Measurements from ENCODE around the gene TINAGL1.
"Not testable (repeated sequence)": the region's sequence is repeated elsewhere in the genome, so short reads cannot be mapped to it uniquely, and the experiment has no call there.

TINAGL1 gene

GRCh38 chr1:31584869-31585735, 8.8 kb downstream of the TINAGL1 start:
- no peak for FAIRE-seq

GRCh38 chr1:31585736-31586365, 9.5 kb downstream of the TINAGL1 start:
- no peak for FAIRE-seq

GRCh38 chr1:31586376-31587327, 10.3 kb downstream of the TINAGL1 start:
- FAIRE-seq: no peak

- not testable (repeated sequence) for FAIRE-seq
These were observed 11.0 kb downstream of the TINAGL1 start for GRCh38 chr1:31587328-31587699.

- no peak for FAIRE-seq
These were observed 11.6 kb downstream of the TINAGL1 start for GRCh38 chr1:31587720-31588423.

GRCh38 chr1:31588751-31589515, 12.6 kb downstream of the TINAGL1 start:
- no peak for FAIRE-seq

- FAIRE-seq: no peak
These were observed 15.2 kb downstream of the TINAGL1 start for GRCh38 chr1:31591425-31592093.

GRCh38 chr1:31592132-31592531, 15.8 kb downstream of the TINAGL1 start:
- FAIRE-seq: no peak

- no peak for FAIRE-seq
These were observed 16.9 kb downstream of the TINAGL1 start for GRCh38 chr1:31593136-31593665.

GRCh38 chr1:31593770-31594632, 17.7 kb downstream of the TINAGL1 start:
- no peak for FAIRE-seq

- FAIRE-seq: no peak
These were observed 19.8 kb downstream of the TINAGL1 start for GRCh38 chr1:31595836-31596736.

GRCh38 chr1:31596737-31597097, 20.4 kb downstream of the TINAGL1 start:
- no peak for FAIRE-seq

- no peak for FAIRE-seq
These were observed 22.7 kb downstream of the TINAGL1 start for GRCh38 chr1:31598980-31599379.

GRCh38 chr1:31600641-31601040, 24.3 kb downstream of the TINAGL1 start:
- no peak for FAIRE-seq

- FAIRE-seq: no peak
These were observed 25.8 kb downstream of the TINAGL1 start for GRCh38 chr1:31602081-31602480.

GRCh38 chr1:31605908-31606427, 29.7 kb downstream of the TINAGL1 start:
- no peak for FAIRE-seq

GRCh38 chr1:31607360-31607759, 31.0 kb downstream of the TINAGL1 start:
- FAIRE-seq: no peak

- no peak for FAIRE-seq
These were observed 33.3 kb downstream of the TINAGL1 start for GRCh38 chr1:31609514-31610118.

All from endometrium (tissue), 2 donors.